A172 (cell line): ENCODE data around the gene MYT1. TPM values are rescaled to one million over a fixed set of nuclear protein-coding genes. Genes with fewer than 3 reads are reported as not detected.

ENCODE experiments used
- DNase-seq: peaks from one replicate; pipeline ENCODE4 v3.0.0-alpha.2; 2015; ENCODE audit warnings: low spot score
- total RNA-seq: library from RNA; depleted of rRNA; stranded (reverse); fragments of >200 nt; shearing (Covaris generic); gene quantifications from 2 replicates; pipeline ENCODE4 v1.2.3, GENCODE V29; 2014

MYT1 gene
- total RNA-seq, 1 experiment from 2014 or later: 2.4 TPM

GRCh38 chr20:64188682-64189529 is 24.7 kb downstream of the MYT1 start:
- DNase-seq: peak; percentile 57

GRCh38 chr20:64189530-64189966 is 25.3 kb downstream of the MYT1 start:
- DNase-seq: no peak

- DNase-seq: no peak
Measured at GRCh38 chr20:64189986-64190385, 25.7 kb downstream of the MYT1 start.

- no peak for DNase-seq
Measured at GRCh38 chr20:64191002-64191401, 26.8 kb downstream of the MYT1 start.

GRCh38 chr20:64192406-64192805 is 28.2 kb downstream of the MYT1 start:
- DNase-seq: no peak

- no peak for DNase-seq
Measured at GRCh38 chr20:64193058-64193457, 28.8 kb downstream of the MYT1 start.

GRCh38 chr20:64194269-64194668 is 30.0 kb downstream of the MYT1 start:
- DNase-seq: no peak

GRCh38 chr20:64196309-64196708 is 32.1 kb downstream of the MYT1 start:
- no peak for DNase-seq

GRCh38 chr20:64196847-64197306 is 32.6 kb downstream of the MYT1 start:
- no peak for DNase-seq

GRCh38 chr20:64198347-64198746 is 34.1 kb downstream of the MYT1 start:
- DNase-seq: no peak

GRCh38 chr20:64199395-64199794 is 35.1 kb downstream of the MYT1 start:
- no peak for DNase-seq

GRCh38 chr20:64200740-64201139 is 36.5 kb downstream of the MYT1 start:
- no peak for DNase-seq

GRCh38 chr20:64201653-64202052 is 37.4 kb downstream of the MYT1 start:
- DNase-seq: no peak

GRCh38 chr20:64203037-64203777 is 39.0 kb downstream of the MYT1 start:
- DNase-seq: no peak

GRCh38 chr20:64205611-64206026 is 41.4 kb downstream of the MYT1 start:
- no peak for DNase-seq

- DNase-seq: no peak
Measured at GRCh38 chr20:64206614-64207013, 42.4 kb downstream of the MYT1 start.

GRCh38 chr20:64207641-64208590 is 43.7 kb downstream of the MYT1 start:
- DNase-seq: no peak

GRCh38 chr20:64209148-64209547 is 44.9 kb downstream of the MYT1 start:
- no peak for DNase-seq

- DNase-seq: no peak
Measured at GRCh38 chr20:64210656-64211369, 46.6 kb downstream of the MYT1 start.

GRCh38 chr20:64211874-64212658 is 47.8 kb downstream of the MYT1 start:
- DNase-seq: no peak
